A204.1 (cell line): ENCODE data around the gene CFAP92.

Source experiments
- FAIRE-seq: peaks from 2 replicates; lab custom pipeline; 2012; peaks lifted over from hg19 to GRCh38; lab: Jason Lieb, UNC

The CFAP92 gene

DNA sequence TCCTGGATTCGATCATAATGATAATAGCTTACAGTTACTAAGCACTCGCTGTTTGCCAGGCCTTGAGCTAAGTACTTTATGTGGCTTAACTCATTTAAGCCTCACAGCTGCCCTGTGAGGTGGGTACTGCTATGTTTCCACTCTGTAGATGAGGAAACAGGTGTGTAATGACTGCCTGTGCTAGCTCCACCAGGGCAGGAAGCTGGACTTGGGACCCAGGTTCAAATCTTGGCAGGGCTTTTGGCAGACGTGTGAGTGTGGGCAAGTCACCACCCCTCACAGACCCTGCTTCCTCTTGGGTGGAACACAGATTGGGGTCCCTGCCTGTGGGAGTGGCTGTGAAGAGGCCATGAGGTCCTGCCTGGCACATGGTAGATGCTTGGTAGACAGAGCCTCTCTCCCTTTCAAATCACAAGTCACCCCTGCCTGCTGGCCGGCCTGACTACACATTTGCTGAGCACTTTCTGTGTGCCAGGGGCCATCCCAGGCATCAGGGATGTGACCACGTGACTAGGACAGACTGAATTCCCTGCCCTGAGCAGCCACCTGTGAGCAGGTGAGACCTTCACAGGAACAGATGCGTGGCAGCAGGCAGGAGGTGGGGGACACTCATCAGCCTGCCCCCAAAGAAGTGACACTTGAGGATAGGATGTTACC, 10.9 kb upstream of the CFAP92 start:
- FAIRE-seq, result no peak

DNA sequence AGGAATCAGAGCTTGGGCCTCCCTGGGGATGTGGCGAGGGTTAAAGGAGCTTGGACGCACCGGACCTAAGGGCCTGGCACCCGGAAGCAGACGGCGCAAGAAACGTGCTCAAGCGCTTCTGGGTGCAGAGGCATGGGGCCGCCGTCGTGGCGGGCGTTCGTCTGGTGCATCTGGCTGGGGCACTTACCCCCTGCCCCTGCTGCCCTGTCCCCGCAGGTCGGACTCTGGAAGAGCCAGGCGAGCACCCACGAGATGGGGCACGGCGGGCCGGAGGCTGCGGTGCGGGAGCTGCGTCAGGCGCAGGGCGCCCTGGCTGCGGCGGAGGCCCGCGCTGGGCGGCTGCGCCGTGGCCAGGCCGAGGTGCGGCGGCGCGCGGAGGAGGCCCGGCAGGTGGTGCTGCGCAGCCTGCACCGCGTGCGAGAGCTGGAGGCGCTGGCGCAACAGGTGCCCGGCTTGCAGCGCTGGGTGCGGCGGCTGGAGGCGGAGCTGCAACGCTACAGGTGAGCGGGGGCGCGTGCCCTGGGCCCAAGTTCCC, 9.8 kb upstream of the CFAP92 start:
- FAIRE-seq, result no peak

DNA sequence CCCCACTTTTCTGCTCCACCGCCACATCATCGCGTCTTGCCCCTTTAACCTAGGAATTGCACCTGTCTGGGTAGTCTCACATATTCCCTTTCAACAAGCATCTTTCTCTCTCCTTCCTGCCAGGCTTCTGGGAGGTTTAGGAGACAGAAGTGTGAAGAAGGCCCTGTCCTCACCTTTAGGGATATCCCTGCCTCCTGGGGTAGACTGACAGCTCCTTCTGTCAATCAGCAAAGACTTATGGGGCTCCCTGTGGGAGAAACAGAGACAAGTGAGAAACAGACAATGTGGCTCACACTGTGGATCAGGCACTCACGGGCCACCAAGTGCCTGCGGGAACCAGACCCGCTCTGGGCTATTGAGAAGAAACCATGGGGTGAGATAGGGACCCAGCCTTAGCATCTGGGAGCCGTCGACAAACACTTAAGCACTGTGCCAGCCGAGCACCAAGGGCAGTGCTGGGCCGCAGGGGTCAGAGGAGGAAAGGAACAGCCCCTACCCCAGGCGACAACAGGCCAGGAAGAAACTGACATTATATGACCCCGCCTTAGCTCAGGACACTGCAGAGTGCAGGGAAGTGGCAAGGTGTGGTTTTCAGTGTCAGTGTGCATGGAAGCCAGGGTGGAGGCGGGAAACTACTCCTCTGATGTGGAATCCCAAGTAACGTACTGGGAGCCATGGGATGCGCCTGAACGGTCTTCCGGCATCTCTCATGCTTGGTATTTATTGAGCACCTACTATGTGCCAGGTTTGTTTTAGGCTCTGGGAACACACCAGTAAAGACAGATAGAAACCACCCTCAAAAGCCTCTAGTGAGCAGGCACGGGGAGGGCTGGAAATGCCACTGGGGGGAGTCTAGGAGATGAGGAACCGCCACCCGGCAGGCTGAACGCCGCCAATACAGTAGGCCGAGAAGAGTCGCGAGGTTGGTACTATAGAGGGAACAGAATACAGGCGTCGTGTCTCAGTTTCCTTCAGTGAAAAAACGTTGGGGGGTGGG, 9.0 kb upstream of the CFAP92 start:
- no peak for FAIRE-seq

DNA sequence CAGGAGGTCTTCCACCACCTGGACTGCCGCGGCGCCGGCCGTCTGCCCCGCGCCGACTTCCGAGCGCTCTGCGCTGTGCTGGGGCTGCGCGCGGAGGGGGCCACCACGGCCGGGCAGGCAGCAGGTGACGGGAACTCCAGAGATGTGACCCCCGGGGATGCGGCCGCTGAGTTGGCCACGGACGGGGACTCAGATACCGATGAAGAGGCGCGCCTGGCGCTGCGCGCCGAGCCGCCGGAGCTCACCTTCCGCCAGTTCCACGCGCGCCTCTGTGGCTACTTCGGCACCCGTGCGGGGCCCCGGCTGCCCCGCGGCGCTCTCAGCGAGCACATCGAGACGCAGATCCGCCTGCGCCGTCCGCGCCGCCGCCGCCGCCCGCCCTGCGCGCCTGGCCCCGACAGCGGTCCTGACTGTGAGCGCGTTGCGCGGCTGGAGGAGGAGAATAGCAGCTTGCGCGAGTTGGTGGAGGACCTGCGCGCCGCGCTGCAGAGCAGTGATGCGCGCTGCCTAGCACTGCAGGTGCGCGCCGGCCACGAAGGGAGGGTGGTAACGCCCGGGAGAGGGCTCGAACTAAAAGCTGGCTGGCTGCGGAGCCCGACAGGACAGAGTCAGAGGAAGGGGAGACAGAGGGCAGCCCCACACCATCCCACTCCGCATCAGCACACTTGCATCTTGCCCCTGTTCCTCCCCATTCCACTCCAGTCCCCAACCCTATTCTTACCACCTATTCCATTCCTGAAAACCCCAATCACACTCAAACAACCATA, 8.1 kb upstream of the CFAP92 start:
- FAIRE-seq, result no peak

DNA sequence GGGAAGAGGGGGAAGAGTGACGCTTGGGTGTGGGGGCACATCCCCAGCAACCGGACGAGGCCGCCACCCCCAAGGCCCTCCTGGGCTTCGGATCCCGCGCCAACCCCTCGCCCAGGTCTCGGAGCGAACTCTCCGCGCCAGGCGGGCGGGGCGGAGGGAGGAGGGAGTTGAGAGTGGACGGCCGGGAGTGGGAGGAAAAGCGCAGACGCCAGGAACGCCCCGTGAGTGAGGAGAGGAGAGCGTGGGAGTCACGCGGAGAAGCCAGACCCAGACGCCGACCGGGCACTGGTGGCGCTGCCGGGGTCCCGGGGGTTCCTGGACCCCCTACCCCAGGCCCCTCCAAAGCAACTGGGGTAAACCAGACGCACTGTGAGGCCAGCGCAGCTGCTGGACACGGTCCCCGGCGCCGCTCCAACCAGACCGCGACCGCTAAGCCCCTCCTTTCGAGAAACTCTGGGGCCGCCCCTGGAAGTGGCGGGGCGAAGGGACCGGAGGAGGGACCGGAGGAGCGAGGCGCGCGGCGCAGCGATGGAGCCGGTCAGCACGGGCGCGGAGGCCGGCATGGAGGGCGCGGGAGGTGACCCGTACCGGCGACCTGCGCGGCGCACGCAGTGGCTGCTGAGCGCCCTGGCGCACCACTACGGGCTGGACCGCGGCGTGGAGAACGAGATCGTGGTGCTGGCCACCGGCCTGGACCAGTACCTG, 7.4 kb upstream of the CFAP92 start, which contains the start of gene EFCC1:
Gene EFCC1, plus strand, starts transcription at position 204 of the 705 bp plus-strand sequence. Its CDS starts 325 bp downstream, at position 529.
- FAIRE-seq, result no peak

DNA sequence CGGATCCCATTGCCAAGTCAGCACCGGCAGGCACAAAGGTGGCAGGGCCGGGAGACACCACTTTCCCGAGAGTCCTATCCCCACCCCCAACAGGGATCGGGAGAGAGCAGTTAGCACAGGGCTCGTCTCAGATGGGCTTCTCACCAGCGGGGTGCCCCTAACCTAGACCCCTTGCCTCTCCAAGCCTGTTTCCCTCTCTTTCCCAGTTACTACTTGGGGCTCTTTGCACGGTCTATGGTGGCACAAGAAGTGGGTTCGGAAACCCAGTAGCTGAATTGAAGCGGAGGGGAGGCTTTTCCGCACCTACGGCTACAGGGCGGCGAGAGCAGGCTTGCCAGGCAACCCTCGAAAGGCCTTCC, 6.8 kb upstream of the CFAP92 start:
- FAIRE-seq, result no peak

DNA sequence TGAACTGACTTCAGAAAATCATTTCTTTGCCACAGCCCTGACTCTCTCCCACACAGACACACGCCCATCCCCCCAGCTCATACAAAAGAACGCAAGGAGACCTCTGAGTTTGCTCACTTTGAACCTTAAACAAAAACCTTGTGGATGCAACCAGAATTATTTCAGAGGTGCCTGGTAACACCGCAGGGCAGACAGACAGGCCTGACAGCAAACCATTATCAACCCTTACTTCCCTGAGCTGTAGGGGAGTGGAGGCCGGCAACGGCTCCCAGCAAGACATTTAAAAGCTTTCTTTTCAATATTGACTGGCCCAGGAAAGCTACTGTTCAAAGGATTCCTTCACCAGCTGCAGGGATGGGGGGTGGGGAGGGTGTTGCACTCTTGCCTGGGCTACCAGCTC, 5.2 kb upstream of the CFAP92 start:
- FAIRE-seq, result no peak

DNA sequence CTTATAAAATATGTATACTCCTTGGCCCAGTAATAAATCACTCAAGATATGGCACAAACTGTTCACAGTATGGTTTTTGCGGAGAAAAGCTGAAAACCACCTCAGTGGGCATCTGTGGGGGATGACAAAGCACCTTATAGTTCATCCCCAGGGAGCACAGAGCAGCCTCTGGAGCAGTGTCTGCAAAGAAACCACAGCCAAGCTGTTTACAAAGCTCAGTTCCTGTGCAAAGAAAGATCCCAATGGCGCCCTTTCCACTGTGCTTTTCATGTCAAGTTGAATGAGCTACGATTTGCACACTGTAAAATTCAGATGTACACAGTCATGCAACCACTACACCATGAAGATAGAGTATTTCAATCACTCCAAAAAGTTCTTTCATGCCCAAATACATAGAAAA, 4.7 kb upstream of the CFAP92 start:
- FAIRE-seq, result no peak

DNA sequence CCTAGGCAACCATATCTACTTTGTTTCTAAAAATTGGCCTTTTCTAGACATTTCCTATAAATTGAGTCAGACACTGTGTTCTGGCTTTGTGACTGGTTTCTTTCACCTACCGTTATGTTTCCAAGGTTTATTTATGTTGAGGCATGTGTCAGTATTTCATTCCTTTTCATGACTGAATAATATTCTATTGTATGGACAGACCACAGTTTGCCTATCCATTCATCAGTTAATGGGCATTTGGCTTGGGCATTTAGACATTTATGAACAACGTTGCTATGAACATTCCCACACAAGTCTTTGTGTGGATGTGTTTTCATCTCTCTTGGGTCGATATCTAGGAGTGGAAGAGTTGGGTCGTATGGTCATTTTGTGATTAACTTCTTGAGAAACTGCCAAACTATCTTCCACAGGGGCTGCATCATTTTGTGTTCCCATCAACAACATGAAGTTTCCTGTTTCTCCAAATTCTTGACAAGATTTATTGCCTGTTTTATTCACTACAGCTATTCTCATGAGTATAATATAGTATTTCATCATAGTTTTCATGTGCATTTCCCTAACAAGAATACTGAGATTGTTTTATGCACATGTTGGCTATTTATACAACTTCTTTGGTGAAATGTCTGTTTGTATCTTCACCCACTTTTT, 3.7 kb upstream of the CFAP92 start:
- FAIRE-seq, result no peak

DNA sequence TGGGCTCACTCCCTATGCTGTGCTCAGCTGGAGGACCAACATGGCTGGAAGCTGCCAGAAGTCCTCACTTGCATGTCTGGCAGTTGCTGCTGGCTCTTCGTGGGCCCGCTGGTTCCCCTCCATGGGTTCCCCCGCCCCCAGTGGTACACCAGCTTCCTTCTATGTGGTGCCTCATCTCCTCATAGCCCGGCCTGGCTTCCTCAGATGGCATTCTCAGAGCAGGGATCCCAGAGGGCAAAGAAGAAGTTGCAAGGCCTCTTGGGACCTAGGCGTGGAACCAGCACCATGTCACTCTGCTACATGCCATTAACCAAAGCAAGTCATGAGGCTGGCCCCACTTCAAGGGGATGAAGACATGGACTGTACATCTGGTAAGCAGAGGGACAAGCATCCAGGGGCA, 2.9 kb upstream of the CFAP92 start:
- no peak for FAIRE-seq

DNA sequence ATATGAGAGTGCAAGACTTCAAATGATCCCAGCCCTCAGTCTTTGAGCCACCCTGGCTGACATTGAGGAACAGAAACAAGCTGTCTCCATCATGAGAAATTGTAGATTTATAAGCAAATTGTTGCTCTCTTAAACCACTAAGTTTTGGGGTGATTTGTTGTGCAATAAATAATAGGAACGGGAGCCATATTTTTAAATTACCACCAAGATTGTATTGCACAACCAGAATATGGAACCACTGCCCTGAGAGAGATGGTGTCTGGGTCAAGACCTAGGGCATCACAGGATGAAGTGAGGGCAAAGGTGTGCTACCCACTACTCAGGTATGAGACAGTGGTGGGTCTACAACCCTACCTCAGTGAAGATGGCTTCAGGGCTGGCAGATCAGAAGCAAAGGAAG, 2.3 kb upstream of the CFAP92 start:
- FAIRE-seq, result no peak

DNA sequence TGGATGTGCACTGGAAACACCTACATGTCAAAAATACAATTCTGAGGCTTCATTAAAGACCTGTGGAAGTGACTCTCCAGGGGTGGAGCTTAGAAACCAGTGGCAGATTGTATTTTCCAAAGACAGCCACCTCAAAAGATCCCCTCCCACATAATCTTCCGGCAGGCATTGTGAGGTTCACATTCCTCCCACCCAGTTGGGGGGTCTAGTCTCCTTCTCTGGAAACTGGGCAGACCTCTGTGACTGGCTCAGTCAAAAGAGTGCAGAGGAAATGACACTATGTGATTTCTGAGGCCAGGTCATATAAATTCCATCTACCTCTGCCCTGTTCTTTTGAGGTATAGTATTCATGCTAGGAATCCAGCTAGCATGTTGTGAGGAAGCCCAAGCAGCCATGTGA, 1.9 kb upstream of the CFAP92 start:
- FAIRE-seq, result no peak

DNA sequence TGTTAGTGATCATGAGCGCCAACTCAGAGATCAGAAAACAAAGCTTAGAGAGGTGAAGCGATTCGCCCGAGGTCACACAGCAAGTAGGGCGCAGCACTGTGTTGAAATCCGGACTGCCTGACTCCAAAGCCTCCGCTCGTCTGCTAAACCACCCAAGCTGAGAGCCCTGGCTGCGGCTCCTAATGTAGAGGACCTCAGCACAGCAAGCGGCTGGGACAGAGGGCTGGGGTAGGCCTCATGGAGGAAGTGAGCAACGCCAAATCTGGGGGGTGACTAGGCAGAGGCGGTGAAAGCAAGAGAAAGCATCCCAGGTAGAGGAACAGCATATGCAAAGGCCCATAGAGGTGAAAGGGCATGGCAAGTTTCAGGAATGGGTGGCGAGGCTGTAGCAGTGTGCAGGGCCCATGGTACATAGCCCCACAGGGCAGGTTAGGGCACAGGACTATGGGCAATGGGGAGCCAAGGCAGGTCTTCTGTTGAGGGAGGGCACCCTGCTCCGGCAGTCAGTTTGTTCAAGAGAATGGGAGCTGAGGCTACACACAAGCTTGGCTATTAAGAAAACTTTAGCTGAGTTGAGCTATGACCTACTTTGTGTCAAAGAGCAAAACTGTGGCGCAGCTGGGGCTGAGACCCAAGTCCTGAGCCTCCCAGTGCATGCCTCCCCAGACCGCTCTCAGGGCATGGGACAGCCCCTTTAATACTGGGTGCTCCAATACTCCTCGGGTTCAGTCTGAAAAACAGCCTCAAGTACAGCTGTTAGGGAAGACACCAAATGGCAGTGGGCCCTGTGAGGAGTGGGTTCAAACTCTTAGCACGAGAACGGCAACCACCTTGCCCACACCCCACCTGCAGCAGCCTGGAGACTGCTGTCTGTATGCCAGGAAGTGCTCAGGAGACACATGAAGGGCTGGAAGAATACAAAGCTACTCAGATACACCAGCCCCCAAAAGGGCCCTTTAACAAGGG, 988 bp upstream of the CFAP92 start:
- no peak for FAIRE-seq

DNA sequence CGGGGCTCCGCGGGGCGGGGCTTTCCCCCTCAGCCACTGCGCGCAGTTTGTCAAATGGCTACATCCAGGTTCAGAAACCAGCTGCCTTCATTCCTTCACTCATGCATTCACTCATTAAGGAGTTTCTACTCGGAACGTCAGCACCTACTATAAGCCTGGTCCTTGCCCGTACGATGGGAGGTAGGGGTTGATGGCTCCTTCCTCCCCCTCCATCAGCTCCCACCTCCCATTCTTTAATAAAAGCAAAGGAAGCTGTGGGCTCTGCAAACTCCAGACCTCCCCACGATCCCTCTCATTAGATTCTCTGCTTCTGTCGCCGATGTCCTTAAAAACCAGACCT, 267 bp upstream of the CFAP92 start:
- FAIRE-seq, result no peak

DNA sequence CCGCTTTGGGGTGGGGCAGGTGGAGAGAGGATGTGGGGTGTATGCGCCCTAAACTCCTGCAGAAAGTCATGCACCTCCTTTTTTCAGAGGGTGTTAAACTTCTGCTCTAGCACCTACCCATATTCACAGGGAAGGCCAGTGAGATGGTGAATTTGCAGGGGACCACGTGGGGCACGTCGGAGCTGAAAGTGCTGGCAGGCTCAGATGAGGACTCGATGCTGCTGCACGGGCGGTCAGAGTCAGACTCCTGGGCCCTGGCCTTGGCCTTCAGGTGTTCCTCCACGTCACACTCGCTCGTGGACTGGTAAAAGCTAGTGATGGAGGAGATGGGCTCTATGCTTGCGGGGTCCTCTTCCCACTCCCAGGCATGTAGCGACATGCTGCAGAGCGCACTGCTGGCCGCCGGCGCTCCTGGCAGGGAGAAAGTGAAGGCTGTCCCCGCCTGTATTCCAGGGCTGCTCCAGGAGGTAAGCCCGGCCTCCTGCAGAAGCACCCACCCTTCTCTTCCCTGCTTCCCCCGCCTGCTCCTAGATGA, 883 bp downstream of the CFAP92 start:
- no peak for FAIRE-seq

DNA sequence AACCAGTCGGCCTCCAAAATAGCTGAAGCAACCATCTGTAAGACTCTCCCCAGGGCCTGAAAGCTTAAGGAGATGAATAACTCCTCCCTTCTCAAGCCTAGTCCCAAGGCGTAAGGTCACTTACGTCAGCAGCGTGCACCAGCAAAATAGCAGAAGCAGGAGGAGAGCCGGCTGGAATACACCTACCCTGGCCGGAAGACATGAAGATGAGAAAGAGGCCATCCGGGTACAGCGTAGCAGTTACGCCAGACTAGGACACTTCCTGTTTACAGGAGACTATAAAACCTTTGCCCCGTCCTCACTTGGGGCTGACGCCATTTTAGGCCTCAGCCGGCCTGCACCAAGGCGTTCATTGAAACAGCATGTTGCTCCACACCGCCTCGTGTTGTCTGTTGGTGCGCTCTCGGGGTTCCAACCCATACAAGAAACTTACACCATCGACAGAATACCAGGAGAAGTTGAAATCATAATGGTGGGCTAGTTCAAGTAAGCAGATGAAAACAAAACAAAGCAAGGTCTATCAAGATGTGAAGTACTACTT, 2.5 kb downstream of the CFAP92 start:
- FAIRE-seq, result no peak

DNA sequence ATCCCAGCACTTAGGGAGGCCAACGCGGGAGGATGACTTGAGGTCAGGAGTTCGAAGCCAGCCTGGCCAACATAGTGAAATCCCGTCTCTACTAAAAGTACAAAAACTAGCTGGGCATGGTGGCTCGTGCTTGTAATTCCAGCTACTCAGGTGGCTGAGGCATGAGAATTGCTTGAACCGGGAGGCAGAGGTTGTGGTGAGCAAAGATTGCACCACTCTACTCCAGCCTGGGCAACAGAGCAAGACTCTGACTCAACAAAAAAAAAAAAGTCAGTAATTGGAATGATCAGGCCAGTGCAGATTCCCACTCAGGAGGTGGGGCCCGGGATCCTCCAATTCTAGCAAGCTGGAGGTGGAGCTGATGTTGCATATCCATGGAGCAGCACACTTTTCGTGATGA, 5.6 kb downstream of the CFAP92 start:
- FAIRE-seq, result no peak

DNA sequence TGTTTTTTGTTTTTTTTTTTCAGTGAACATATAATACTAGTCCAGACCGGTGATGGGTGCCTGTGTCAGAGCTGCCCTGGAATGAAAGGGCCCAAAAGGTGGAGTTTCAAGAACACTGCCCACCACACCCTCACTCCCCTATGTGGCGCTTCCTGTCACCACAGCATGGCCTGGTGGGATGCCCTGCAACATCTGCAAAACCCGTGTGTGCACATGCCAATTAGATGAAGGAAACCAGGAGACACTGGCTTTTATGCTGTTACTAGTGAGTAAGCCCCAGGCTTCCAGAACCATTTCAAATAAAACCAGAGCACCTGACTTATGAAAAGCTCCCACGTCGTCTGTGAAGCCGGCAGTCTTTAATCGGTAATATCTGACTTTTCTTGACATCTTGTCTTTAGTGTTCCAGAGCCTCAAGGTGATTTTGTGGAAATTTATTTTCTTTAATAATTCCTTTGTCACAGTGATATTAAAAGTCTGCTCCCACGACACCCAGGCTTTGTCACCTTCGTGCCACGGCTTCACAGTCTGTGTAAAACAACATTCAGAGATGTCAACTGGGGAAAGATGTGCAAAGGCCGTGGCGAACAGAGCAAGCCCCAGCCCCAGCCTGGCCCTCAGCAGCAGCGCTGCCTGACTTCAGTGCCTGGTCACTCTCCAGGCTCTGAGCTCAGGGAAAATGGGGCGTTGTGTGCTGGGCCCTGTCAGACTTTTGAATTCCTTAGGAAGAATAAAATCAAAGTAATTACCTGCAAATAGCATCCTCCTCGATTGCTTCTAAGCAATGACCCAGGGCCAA, 6.4 kb downstream of the CFAP92 start:
- no peak for FAIRE-seq

DNA sequence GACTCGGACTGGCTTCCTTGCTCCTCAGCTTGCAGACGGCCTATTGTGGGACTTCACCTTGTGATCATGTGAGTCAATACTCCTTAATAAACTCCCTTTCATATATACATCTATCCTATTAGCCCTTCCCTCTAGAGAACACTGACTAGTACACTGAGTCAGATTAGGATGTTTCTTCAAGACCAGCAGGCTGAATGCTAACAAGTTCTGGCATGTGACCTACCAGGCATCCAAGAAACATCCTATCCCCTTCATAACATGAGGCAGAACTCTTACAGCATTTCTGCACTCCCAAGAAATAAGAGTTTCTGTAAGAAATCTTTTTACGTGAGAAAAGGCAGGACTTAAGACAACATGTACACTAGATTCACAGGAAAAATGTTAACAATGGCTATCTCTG, 9.3 kb downstream of the CFAP92 start:
- FAIRE-seq, result no peak
